ENCODE data around the gene ZXDC.

ZXDC gene

DNA sequence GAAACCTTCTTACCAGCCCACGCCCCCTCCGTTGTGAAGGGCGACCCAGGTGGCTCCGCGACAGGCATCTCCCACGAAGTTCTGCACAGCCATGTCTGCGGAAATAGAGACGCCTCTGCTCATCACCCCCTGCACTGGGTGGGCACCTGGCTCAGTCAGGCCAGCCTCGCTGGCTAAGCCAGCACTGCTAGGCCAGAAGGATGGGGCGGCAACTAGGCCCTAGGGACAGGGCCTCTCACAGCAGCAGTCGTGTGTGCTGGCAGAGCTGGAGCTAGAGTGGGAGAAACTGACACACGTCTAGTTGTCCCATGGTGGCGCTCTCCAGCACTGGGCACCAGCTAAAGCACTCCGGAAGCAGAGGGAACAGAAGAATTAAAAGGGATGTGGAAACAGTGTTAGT lies 12.5 kb upstream of the ZXDC start:
- no peak for DNase-seq

- peak; percentile 68 for DNase-seq
Measured at GRCh38 chr3:126487151-126487771, 11.6 kb upstream of the ZXDC start.

DNA sequence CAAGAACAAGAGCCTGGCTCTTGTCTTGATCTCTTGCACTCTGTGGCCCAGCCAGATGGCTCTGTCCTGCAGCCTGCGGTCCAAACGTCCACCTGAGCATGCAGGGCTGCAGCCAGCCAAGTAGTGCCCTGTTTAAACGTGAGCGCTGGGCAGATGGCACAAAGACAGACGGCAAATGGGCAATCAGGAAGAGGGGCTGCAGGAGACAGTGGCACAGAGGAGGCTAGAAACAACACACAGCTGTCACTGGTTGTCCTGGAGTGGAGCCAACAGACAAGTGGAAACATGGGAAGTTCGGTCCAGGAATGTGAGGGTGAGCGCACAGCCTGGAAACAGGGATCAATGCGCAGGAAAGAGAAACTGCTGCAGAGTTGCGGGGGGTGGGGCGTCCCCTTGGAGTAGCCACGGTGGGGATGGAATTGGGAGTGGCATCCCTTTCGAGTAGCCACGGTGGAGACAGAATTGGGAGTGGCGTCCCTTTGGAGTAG lies 10.7 kb upstream of the ZXDC start:
- DNase-seq, result no peak

- no peak for DNase-seq
Measured at GRCh38 chr3:126485956-126486355, 10.3 kb upstream of the ZXDC start.

- peak; percentile 83 for DNase-seq
Measured at GRCh38 chr3:126485176-126485897, 9.6 kb upstream of the ZXDC start.

DNA sequence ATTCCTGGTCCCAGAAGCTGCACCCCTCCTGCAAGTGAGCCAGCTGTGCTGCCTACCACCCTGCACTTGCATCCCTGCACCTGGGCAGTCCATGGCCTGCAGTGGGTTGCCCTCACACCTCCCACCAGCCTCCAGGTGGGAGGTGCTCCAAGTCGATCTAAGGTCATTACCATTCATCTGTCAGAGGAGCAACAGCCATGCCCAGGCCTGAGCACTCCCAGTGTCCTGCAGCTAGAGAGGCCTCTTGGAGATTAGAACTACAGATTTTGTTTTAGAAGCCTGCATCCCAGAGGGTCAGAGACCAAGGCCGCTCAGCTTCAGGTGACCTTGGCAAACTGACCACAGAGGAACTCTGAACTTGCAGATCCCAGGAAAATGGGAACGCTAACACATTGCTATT lies 9.0 kb upstream of the ZXDC start:
- peak; percentile 28 for DNase-seq

GRCh38 chr3:126484148-126484547 lies 8.5 kb upstream of the ZXDC start:
- DNase-seq, result no peak

GRCh38 chr3:126483321-126483761 lies 7.7 kb upstream of the ZXDC start:
- DNase-seq, result no peak

- no peak for DNase-seq
Measured at GRCh38 chr3:126482503-126483255, 7.0 kb upstream of the ZXDC start.

- no peak for DNase-seq
Measured at GRCh38 chr3:126481808-126482502, 6.3 kb upstream of the ZXDC start.

- DNase-seq, result no peak
Measured at GRCh38 chr3:126480861-126481260, 5.2 kb upstream of the ZXDC start.

GRCh38 chr3:126480206-126480605 lies 4.5 kb upstream of the ZXDC start:
- DNase-seq, result no peak

DNA sequence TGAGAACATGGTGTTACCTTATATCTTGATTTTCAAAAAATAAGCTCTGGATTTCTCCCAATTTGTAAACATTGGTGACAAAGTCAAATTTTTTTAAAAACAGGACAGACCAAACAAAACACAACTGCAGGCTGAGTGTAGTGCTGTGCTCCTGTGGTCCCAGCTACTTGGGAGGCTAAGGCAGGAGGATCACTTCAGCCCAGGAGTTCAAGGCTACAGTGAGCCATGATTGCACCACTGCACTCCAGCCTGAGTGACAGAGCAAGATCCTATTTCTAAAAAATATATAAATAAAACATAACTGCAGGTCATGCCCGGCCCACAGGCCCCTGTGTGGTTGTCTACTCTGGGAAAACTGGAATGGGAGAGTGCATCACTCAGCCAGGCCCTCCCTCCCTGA lies 4.0 kb upstream of the ZXDC start:
- no peak for DNase-seq

DNA sequence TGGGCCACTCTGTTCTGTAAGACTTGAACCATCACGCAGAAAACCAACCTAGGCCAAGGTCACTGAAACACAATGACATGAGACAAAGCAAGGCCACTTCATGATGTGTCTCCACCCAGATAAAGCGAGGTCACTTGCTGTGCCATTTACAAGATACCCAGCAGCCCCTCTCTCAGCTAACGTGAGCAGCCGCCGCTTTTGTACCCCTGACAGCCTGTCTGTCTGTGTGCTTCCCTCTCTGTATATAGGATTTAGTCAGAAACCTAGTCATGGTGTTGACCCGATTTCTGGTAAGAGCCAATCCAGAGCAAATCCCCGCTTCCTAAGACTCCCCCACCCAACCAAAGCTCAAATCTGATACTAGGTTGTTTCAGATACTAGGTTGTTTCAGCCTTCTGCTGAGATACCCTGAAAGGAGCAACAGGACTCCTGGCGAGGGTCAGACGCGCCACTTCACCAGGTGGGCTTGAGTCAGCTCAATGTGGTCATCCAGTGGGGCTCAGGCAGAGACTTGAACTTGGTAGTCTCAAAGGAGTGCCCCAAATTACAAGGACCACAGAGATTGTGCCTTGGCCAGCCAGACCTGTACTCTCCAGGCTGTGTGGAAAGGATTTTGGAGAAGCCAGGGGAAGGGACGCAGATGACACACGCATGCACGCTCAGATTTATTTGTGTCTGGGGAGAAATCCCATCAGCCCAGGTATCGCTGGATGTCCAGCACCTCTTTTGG lies 3.1 kb upstream of the ZXDC start:
- DNase-seq, result no peak

DNA sequence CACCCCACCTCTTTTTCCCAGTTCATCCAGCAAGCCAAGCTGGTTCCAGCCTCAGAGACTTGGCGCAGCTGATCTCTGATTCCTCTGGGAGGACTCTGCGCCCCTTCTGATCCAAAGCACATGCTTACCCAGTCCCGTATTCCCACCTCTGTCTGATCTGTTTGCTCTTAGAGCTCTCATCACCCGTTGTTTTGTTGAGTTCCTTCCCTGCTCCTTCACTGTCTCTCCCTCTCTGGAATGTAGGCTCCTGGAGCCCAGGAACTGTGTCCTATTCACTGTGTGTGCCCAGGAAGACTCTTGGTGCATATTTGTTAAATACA lies 1.3 kb upstream of the ZXDC start:
- DNase-seq, result no peak

GRCh38 chr3:126476166-126477060 lies 722 bp upstream of the ZXDC start:
- DNase-seq, result no peak

DNA sequence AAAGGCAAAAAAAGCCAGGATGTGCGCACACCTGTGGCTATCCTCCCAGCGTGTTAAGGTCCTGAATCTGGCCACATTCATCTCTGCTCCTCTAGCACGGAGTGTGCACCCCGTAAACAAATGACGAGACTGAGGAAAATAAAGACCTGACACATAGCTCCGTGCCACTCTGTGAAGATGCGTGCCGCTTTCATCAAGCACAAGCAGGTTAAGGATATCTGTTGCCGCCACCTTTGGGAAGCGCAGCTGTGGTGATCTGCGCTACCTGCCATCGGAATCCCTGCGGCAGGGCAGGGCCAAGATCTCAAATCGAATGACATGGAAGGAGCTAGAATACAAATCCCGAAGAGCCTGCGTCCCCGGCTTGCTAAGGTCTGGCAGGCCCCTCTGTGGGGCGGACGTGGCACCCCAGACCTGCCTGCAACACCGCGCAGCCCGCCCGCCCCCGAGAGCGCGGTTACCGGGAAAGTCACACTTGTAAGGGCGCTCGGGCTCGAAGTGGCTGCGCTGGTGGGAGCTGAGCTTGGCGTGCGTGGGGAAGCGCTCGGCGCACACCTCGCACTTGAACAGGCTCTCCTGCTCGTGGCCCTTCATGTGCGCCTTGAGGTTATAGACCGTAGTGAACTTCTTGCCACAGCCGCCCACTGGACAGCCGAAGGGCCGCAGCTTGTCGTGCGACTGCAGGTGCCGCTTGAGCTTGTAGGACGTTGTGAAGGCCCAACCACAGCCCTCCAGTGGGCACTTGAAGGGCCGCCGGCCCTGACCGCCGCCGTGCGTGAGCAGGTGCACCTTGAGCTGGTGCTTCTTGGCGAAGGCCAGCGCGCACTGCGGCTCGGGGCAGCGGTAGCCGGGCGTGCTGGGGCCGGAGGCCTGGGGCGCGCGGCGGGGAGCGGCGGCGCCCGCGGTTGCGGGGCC lies 936 bp downstream of the ZXDC start:
- peak; percentile 68 for DNase-seq

GRCh38 chr3:126473292-126474168 lies 2.2 kb downstream of the ZXDC start:
- DNase-seq, result no peak

GRCh38 chr3:126472277-126473006 lies 3.2 kb downstream of the ZXDC start:
- no peak for DNase-seq
